A673 (cell line): ENCODE measurements around the gene ENOX1. TPM values are rescaled to one million over a fixed set of nuclear protein-coding genes. Genes with fewer than 3 reads are reported as not detected.
A peak's percentile ranks its signal among the peaks of the same experiment; 100 is the strongest.

Experiments used
- BruUV-seq: library from RNA; stranded (reverse); fragments of 400-500 nt; replicated peaks from 2 replicates; lab custom pipeline; 2021; lab: Mats Ljungman, UMichigan
- CTCF ChIA-PET: fragments of 300-600 bp; sonication (Branson Sonifier 250); formaldehyde crosslinking; loops from one replicate; lab custom pipeline; 2022; ENCODE audit warnings: antibody characterized with exemption; lab: Charles Lee
- POLR2A ChIA-PET: fragments of 300-600 bp; sonication (Branson Sonifier 250); formaldehyde crosslinking; loops from one replicate; lab custom pipeline; 2022; ENCODE audit warnings: antibody characterized with exemption; ENCODE audit not compliant: low non-redundant PET; lab: Charles Lee
- DNase-seq: peaks from one replicate; pipeline ENCODE4 v3.0.0-alpha.2; 2015; ENCODE audit warnings: low spot score
- H3K27ac ChIP-seq: fragments of 200-600 bp; sonication (generic); 2 replicates; pipeline ENCODE4 v1.5.1; 2016; ENCODE audit warnings: mixed run types, low read depth, mild to moderate bottlenecking, mixed read lengths, antibody characterized with exemption, low read length; ENCODE audit not compliant: poor library complexity, severe bottlenecking
- H3K27me3 ChIP-seq: fragments of 200-600 bp; sonication (generic); replicated peaks from 2 replicates; pipeline ENCODE4 v1.6.1; 2017; ENCODE audit warnings: mixed run types, low read depth, mild to moderate bottlenecking, mixed read lengths, antibody characterized with exemption, low read length; ENCODE audit not compliant: insufficient read depth, poor library complexity
- H3K36me3 ChIP-seq: fragments of 200-600 bp; sonication (generic); 2 replicates; pipeline ENCODE4 v1.6.1; 2016; ENCODE audit warnings: mixed run types, mild to moderate bottlenecking, mixed read lengths, antibody characterized with exemption, low read length; ENCODE audit not compliant: insufficient read depth, poor library complexity, severe bottlenecking
- H3K4me1 ChIP-seq: fragments of 200-600 bp; sonication (generic); 2 replicates; pipeline ENCODE4 v1.6.1; 2017; ENCODE audit warnings: mixed run types, mild to moderate bottlenecking, mixed read lengths, antibody characterized with exemption, low read length; ENCODE audit not compliant: insufficient read depth, poor library complexity, severe bottlenecking
- H3K4me3 ChIP-seq: fragments of 200-600 bp; sonication (generic); 2 replicates; pipeline ENCODE4 v1.5.1; 2016; ENCODE audit warnings: low read depth, mixed run types, mild to moderate bottlenecking, mixed read lengths, low read length; ENCODE audit not compliant: poor library complexity, severe bottlenecking
- H3K9me3 ChIP-seq: fragments of 200-600 bp; sonication (generic); 2 replicates; pipeline ENCODE4 v1.6.1; 2016; ENCODE audit warnings: mixed run types, low read depth, mild to moderate bottlenecking, mixed read lengths, antibody characterized with exemption, low read length; ENCODE audit not compliant: poor library complexity, severe bottlenecking
- CTCF ChIP-seq: fragments of 300-800, 200-600 bp; sonication (generic); conservative IDR thresholded peaks from 2 replicates; pipeline ENCODE4 v1.5.1; 2017; ENCODE audit warnings: low read depth, mild to moderate bottlenecking, antibody characterized with exemption, low read length, moderate library complexity, mixed read lengths
- EZH2 ChIP-seq: fragments of 200-600 bp; sonication (generic); IDR thresholded peaks from 2 replicates; pipeline ENCODE4 v1.6.1; 2017; ENCODE audit warnings: borderline replicate concordance, low read depth, mild to moderate bottlenecking, mixed read lengths, antibody characterized with exemption, low read length; ENCODE audit not compliant: poor library complexity, severe bottlenecking
- intact Hi-C: fragments of 100-400 bp; cut with micrococcal nuclease; formaldehyde crosslinking; loops from one replicate; pipeline ENCODE4 v1.10.0; 2022; ENCODE audit not compliant: unreplicated experiment
- total RNA-seq: library from RNA; stranded (reverse); gene quantifications from 2 replicates; pipeline ENCODE4 v1.2.3, GENCODE V29; 2021

ENOX1 gene
- total RNA-seq, 1 experiment from 2014 or later, result 4.4 TPM

DNA sequence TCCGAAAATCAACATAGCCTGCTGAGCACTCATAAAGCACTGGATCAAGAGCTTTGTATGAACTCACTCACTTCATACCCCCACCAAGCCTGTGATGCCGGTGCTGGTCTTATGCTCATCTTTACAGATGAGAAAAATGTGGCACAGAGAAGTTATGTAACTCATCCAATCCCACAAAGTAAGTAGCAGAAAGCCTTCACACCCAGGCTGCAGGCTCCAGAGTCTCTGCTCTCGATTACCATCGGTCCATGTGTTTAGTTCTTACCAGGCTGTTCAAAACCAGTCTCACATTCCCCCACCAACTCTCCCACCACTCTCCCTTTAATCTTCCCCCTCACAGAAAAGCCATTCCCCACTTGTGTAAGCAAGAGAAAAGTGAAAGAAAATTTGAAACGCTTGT is 487.4 kb downstream of the ENOX1 start:
- POLR2A ChIA-PET, result interaction anchor here (0.6 kb wide), 1 partner anchor 17 kb away, joined by 3 read pairs; no protein-coding TSS in a partner anchor
- CTCF ChIA-PET, result no interaction called here

GRCh38 chr13:43298816-43299215 is 488.0 kb downstream of the ENOX1 start:
- ChIA-PET POLR2A (interaction anchor here (0.6 kb wide), 1 partner anchor 16 kb away, joined by 3 read pairs; no protein-coding TSS in a partner anchor), CTCF (interaction anchor here (0.6 to 1.2 kb wide), 2 partner anchors 59 to 177 kb away, joined by 3 to 4 read pairs; no protein-coding TSS in a partner anchor)
- Histone ChIP-seq H3K27ac (peak overlapping the region; percentile 85), H3K4me3 (peak overlapping the region; percentile 32), H3K4me1 (peaks cover 81% of the 10 kb centered on the region), H3K36me3 (no peaks in the 10 kb centered on the region), H3K27me3 (no peaks in the 10 kb centered on the region), H3K9me3 (no peaks in the 10 kb centered on the region)
- intact Hi-C loops, result no loop called here
- no TSS peak for BruUV-seq
- no peak for TF ChIP-seq EZH2
- TF ChIP-seq CTCF, result no peak
- DNase-seq, result peak; percentile 94

More for the DNA sequence above, 487.4 kb downstream of the ENOX1 start:
- Histone ChIP-seq H3K4me3 (peak overlapping the region; percentile 32), H3K36me3 (no peaks in the 10 kb centered on the region), H3K27me3 (no peaks in the 10 kb centered on the region), H3K9me3 (no peaks in the 10 kb centered on the region), H3K27ac (peak overlapping the region; percentile 85), H3K4me1 (peaks cover 76% of the 10 kb centered on the region)
- intact Hi-C loops, result no loop called here
- peak; percentile 42 for DNase-seq
- TF ChIP-seq CTCF (no peak), EZH2 (no peak)
- BruUV-seq, result no TSS peak

DNA sequence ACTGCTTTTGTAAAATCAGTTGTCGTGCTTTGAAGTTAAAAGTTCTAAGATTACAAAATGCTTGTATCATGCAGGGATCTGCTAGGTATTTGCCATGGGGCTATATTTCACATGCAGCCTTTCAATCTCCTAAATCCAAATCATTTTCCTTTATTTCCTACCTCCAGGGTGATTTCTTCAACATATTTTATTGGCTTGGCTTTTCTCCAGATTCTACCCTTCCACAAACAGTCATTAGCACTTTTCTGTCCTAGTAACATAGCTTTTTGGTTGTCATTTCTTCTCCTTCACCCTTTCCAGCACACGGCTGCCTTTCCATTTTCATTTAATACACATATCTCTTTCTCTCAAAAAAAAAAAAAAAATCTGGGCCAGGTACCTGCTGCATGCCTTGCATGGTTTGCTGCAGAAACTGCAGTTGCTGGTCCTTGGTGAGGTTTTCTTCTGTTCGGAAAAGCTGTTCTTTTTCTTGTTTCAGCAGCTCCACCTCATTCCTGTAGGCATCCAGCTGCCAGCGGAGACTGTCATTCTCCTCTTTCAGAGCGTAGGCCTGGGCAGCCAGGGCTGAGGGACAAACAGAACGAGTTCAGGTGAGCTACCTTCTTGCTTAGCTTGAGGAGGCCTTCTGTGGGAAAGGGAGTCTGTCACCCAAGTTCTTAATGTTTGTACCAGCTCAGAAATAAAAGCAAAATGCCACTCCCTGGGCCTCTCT is 488.6 kb downstream of the ENOX1 start:
- peak; percentile 50 for DNase-seq
- peaks cover 77% of the 10 kb centered on the region for H3K4me1 ChIP-seq
- BruUV-seq, result TSS peak; percentile 61
- H3K27me3 ChIP-seq, result no peaks in the 10 kb centered on the region
- intact Hi-C loops, result no loop called here
- POLR2A ChIA-PET, result no interaction called here
- peak overlapping the region; percentile 85 for H3K27ac ChIP-seq
- no peak for TF ChIP-seq EZH2
- TF ChIP-seq CTCF, result no peak
- H3K9me3 ChIP-seq, result no peaks in the 10 kb centered on the region
- CTCF ChIA-PET, result interaction anchor here (0.6 to 1.2 kb wide), 2 partner anchors 59 to 178 kb away, joined by 3 to 4 read pairs; no protein-coding TSS in a partner anchor
- H3K4me3 ChIP-seq, result peak overlapping the region; percentile 32
- H3K36me3 ChIP-seq, result no peaks in the 10 kb centered on the region
